Chondrocyte (in vitro differentiated cells): ENCODE data around the gene DERA. TPM values are rescaled to one million over a fixed set of nuclear protein-coding genes. Genes with fewer than 3 reads are reported as not detected.
"Not testable (repeated sequence)": the region's sequence is repeated elsewhere in the genome, so short reads cannot be mapped to it uniquely, and the experiment has no call there.

ENCODE experiments used
- DNase-seq: peaks from one replicate; pipeline ENCODE4 v3.0.0; 2021; ENCODE audit warnings: mixed read lengths, low spot score
- H3K27ac Mint-ChIP-seq: one replicate; pipeline ENCODE4 v1.8.0; 2021; ENCODE audit warnings: mild to moderate bottlenecking, moderate library complexity, mixed read lengths; ENCODE audit not compliant: unreplicated experiment
- H3K27me3 Mint-ChIP-seq: 2 replicates; pipeline ENCODE4 v1.8.0; 2021; ENCODE audit warnings: low read depth, mixed read lengths
- H3K36me3 Mint-ChIP-seq: 2 replicates; pipeline ENCODE4 v1.8.0; 2021; ENCODE audit warnings: low read depth, mixed read lengths
- H3K4me1 Mint-ChIP-seq: 2 replicates; pipeline ENCODE4 v1.8.0; 2021; ENCODE audit warnings: low read depth, mild to moderate bottlenecking, mixed read lengths
- H3K4me3 Mint-ChIP-seq: one replicate; pipeline ENCODE4 v1.8.0; 2021; ENCODE audit warnings: mild to moderate bottlenecking, moderate library complexity, mixed read lengths; ENCODE audit not compliant: unreplicated experiment
- H3K9me3 Mint-ChIP-seq: 2 replicates; pipeline ENCODE4 v1.8.0; 2021; ENCODE audit warnings: low read depth, mixed read lengths
- total RNA-seq: library from RNA; stranded (reverse); gene quantifications from 3 replicates; pipeline ENCODE4 v1.2.1, GENCODE V29; 2021
- TF ChIP-seq, protein P1 (sequence below): fragments of 200-600 bp; sonication (generic); IDR thresholded peaks from 2 replicates; pipeline ENCODE4 v1.5.0; 2021; ENCODE audit warnings: antibody characterized with exemption, mild to moderate bottlenecking, moderate library complexity

The DERA gene
- total RNA-seq, 1 donor from 2014 or later = 15.5 TPM

DNA sequence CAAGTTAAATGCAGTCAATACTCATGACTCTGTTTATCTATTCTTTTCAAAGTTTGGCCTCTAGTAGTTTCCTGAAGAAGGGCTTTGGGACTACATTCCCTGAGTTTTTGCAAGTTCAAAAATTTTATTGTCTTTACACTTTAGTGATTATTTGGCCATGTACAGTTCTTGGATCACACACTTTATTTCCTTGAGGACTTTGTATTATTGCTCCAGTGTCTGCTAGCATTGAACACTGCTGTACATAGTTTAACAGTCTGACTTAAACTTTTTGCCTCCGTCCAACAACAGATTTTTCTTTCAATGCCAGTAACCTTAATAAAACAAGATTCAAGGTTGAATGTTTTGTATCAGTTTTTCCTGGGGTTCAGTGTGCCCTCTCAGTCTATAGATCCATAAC, 132.3 kb downstream of the DERA start:
- no peak for DNase-seq
- H3K36me3 Mint-ChIP-seq = peaks cover 22% of the 10 kb centered on the region
- H3K4me3 Mint-ChIP-seq = no peak overlapping the region

DNA sequence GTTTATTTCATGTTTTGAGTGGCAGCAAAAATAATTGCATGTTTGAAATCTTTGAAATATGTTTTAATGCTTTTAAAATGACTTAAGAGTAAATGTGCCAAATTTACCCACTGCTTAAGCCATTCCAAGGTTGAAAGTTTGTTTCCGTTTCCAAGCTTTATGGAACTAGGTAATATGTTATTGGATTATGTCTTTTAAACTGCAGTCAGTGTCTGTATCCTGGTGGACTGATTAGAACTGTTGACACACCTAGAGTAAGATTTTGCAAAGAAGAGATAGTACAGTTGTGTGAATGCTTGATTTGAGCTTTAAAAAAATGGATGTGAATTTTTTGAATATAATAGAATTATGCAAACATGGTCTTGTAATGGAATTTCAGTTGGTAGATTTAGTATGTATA, 135.1 kb downstream of the DERA start:
- Mint-ChIP-seq H3K4me3 (no peak overlapping the region), H3K4me1 (no peaks in the 10 kb centered on the region)

More for the DNA sequence above, 132.3 kb downstream of the DERA start:
- H3K9me3 Mint-ChIP-seq = peaks cover 27% of the 10 kb centered on the region
- no peak overlapping the region for H3K27ac Mint-ChIP-seq
- H3K27me3 Mint-ChIP-seq = no peaks in the 10 kb centered on the region
- TF ChIP-seq, protein P1, sequence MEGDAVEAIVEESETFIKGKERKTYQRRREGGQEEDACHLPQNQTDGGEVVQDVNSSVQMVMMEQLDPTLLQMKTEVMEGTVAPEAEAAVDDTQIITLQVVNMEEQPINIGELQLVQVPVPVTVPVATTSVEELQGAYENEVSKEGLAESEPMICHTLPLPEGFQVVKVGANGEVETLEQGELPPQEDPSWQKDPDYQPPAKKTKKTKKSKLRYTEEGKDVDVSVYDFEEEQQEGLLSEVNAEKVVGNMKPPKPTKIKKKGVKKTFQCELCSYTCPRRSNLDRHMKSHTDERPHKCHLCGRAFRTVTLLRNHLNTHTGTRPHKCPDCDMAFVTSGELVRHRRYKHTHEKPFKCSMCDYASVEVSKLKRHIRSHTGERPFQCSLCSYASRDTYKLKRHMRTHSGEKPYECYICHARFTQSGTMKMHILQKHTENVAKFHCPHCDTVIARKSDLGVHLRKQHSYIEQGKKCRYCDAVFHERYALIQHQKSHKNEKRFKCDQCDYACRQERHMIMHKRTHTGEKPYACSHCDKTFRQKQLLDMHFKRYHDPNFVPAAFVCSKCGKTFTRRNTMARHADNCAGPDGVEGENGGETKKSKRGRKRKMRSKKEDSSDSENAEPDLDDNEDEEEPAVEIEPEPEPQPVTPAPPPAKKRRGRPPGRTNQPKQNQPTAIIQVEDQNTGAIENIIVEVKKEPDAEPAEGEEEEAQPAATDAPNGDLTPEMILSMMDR = no peak
- H3K4me1 Mint-ChIP-seq = no peaks in the 10 kb centered on the region

DNA sequence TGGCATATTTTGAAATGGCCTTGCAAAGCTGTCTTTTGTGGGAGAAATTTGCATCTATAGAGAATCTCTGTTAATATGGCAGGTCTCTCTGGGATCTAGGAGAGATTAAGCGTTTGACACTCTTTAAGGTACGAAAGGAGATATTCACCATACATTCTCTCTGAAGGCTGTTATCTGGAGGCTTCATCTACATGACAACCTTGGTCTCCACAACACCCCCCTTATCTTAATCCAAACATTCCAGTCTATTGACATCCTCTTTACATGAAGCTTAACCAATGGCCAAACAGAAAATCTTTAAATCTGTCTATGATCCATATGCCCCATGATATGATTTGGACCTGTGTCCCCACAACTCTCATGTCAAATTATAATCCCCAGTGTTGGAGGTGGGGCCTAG, 137.4 kb downstream of the DERA start:
- TF ChIP-seq, protein P1 = no peak
- H3K9me3 Mint-ChIP-seq = peaks cover 33% of the 10 kb centered on the region
- no peak for DNase-seq
- H3K4me3 Mint-ChIP-seq = no peak overlapping the region
- peaks cover 11% of the 10 kb centered on the region for H3K36me3 Mint-ChIP-seq
- no peaks in the 10 kb centered on the region for H3K4me1 Mint-ChIP-seq
- H3K27me3 Mint-ChIP-seq = no peaks in the 10 kb centered on the region
- no peak overlapping the region for H3K27ac Mint-ChIP-seq

More for the DNA sequence above, 135.1 kb downstream of the DERA start:
- Mint-ChIP-seq H3K27me3 (no peaks in the 10 kb centered on the region), H3K36me3 (peaks cover 16% of the 10 kb centered on the region), H3K9me3 (peaks cover 31% of the 10 kb centered on the region), H3K27ac (no peak overlapping the region)
- TF ChIP-seq, protein P1 = no peak
- no peak for DNase-seq

DNA sequence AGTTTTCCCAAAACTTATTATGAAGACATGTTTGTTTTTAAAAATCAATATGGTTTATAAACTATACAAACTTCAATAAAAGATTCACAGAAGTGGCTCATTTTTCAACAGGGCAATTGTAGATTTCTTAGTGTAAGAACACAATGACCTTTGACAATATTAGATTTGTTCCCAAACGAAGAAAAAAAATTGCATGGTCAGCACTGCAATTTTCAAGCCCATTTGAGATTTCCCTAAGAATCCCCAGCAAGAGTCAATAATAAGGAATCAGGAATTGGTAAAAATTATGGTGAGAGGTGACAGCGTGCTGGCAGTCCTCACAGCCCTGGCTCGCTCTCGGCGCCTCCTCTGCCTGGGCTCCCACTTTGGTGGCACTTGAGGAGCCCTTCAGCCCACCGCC, 145.8 kb downstream of the DERA start:
- H3K4me3 Mint-ChIP-seq = no peak overlapping the region
- no peaks in the 10 kb centered on the region for H3K27me3 Mint-ChIP-seq
- no peaks in the 10 kb centered on the region for H3K4me1 Mint-ChIP-seq
- DNase-seq = no peak
- H3K36me3 Mint-ChIP-seq = no peaks in the 10 kb centered on the region
- H3K27ac Mint-ChIP-seq = no peak overlapping the region
- TF ChIP-seq, protein P1 = no peak
- peaks cover 29% of the 10 kb centered on the region for H3K9me3 Mint-ChIP-seq

DNA sequence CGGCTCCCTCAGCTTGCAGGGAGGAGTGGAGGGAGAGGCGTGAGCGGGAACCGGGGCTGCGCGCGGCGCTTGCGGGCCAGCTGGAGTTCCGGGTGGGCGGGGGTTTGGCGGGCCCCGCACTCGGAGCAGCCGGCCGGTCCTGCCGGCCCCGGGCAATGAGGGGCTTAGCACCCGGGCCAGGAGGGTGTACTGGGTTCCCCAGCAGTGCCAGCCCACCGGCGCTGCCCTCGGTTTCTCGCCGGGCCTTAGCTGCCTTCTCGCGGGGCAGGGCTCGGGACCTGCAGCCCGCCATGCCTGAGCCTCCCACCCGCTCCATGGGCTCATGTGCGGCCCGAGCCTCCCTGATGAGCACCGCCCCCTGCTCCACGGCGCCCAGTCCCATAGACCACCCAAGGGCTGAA, 146.2 kb downstream of the DERA start:
- H3K9me3 Mint-ChIP-seq = peaks cover 27% of the 10 kb centered on the region
- H3K27ac Mint-ChIP-seq, H3K27me3 Mint-ChIP-seq, H3K4me3 Mint-ChIP-seq, H3K4me1 Mint-ChIP-seq, H3K36me3 Mint-ChIP-seq: not testable (repeated sequence)
- DNase-seq = peak; percentile 87

DNA sequence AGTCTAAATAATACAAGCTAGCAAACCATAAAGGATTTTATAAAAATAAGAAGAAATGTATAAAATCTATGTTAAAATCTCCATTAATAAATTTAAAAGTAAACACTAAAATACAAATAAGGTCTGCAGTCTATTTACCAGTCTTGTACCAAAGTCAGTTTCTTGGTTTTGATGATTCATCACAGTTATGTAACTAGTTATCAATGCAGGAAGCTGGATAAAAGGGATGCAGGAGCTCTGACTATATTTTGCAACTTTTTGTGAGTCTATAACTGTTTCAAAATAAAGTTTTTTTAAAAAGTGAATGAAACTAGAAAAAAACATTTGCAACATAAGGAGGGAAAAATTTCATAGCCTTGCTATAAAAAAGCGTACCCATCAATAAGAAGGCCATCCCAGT, 151.5 kb downstream of the DERA start:
- H3K27ac Mint-ChIP-seq = no peak overlapping the region
- no peaks in the 10 kb centered on the region for H3K27me3 Mint-ChIP-seq
- TF ChIP-seq, protein P1 = no peak
- H3K4me3 Mint-ChIP-seq = no peak overlapping the region
- no peaks in the 10 kb centered on the region for H3K4me1 Mint-ChIP-seq
- H3K36me3 Mint-ChIP-seq = no peaks in the 10 kb centered on the region
- H3K9me3 Mint-ChIP-seq = no peaks in the 10 kb centered on the region
- no peak for DNase-seq
